NB4 (cell line): ENCODE measurements around the gene PLA2G4E.

Experiments
- DNase-seq: peaks from one replicate; pipeline ENCODE4 v3.0.0; 2010; ENCODE audit warnings: low read depth
- H3K4me3 ChIP-seq: one replicate; pipeline ENCODE4 v1.5.1; 2011; ENCODE audit warnings: mild to moderate bottlenecking, low read depth, low read length, moderate library complexity
- CTCF ChIP-seq: IDR thresholded peaks from one replicate; pipeline ENCODE4 v1.5.1; 2012; ENCODE audit warnings: low read depth, low read length
- MAX ChIP-seq: IDR thresholded peaks from 2 replicates; pipeline ENCODE4 v1.6.1; 2011; ENCODE audit warnings: low read depth, low read length
- MYC ChIP-seq: IDR thresholded peaks from 2 replicates; pipeline ENCODE4 v1.6.1; 2011; ENCODE audit warnings: low read depth, low read length
- POLR2A ChIP-seq: IDR thresholded peaks from 2 replicates; pipeline ENCODE4 v1.6.1; 2011; ENCODE audit warnings: mild to moderate bottlenecking; ENCODE audit not compliant: insufficient read length; ENCODE audit errors: extremely low read depth

Gene PLA2G4E

GRCh38 chr15:41955807-41956525 lies 64.9 kb downstream of the PLA2G4E start:
- no peak for TF ChIP-seq POLR2A
- no peak for TF ChIP-seq MYC
- no peak for TF ChIP-seq CTCF
- no peak for TF ChIP-seq MAX
- no peak for DNase-seq
- no peak overlapping the region for H3K4me3 ChIP-seq

- no peak overlapping the region for H3K4me3 ChIP-seq
- no peak for DNase-seq
- TF ChIP-seq CTCF (no peak), POLR2A (no peak), MYC (no peak), MAX (no peak)
Measured at GRCh38 chr15:41955100-41955499, 65.7 kb downstream of the PLA2G4E start.

GRCh38 chr15:41954036-41954435 lies 66.8 kb downstream of the PLA2G4E start:
- H3K4me3 ChIP-seq: no peak overlapping the region
- TF ChIP-seq CTCF: no peak
- no peak for TF ChIP-seq MAX
- TF ChIP-seq POLR2A: no peak
- no peak for DNase-seq

GRCh38 chr15:41952013-41952563 lies 68.8 kb downstream of the PLA2G4E start:
- DNase-seq: no peak
- TF ChIP-seq POLR2A: no peak
- TF ChIP-seq MYC: no peak
- no peak for TF ChIP-seq MAX
- no peak for TF ChIP-seq CTCF
- no peak overlapping the region for H3K4me3 ChIP-seq

GRCh38 chr15:41951571-41951970 lies 69.3 kb downstream of the PLA2G4E start:
- no peak for DNase-seq
- no peak for TF ChIP-seq POLR2A
- no peak for TF ChIP-seq MYC
- no peak for TF ChIP-seq CTCF
- no peak for TF ChIP-seq MAX
- H3K4me3 ChIP-seq: no peak overlapping the region

GRCh38 chr15:41950489-41950888 lies 70.4 kb downstream of the PLA2G4E start:
- H3K4me3 ChIP-seq: no peak overlapping the region
- no peak for DNase-seq
- TF ChIP-seq MYC (no peak), POLR2A (no peak), MAX (no peak), CTCF (no peak)
